ENCODE measurements around the gene ETHE1.

Gene ETHE1, protein sequence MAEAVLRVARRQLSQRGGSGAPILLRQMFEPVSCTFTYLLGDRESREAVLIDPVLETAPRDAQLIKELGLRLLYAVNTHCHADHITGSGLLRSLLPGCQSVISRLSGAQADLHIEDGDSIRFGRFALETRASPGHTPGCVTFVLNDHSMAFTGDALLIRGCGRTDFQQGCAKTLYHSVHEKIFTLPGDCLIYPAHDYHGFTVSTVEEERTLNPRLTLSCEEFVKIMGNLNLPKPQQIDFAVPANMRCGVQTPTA

DNA sequence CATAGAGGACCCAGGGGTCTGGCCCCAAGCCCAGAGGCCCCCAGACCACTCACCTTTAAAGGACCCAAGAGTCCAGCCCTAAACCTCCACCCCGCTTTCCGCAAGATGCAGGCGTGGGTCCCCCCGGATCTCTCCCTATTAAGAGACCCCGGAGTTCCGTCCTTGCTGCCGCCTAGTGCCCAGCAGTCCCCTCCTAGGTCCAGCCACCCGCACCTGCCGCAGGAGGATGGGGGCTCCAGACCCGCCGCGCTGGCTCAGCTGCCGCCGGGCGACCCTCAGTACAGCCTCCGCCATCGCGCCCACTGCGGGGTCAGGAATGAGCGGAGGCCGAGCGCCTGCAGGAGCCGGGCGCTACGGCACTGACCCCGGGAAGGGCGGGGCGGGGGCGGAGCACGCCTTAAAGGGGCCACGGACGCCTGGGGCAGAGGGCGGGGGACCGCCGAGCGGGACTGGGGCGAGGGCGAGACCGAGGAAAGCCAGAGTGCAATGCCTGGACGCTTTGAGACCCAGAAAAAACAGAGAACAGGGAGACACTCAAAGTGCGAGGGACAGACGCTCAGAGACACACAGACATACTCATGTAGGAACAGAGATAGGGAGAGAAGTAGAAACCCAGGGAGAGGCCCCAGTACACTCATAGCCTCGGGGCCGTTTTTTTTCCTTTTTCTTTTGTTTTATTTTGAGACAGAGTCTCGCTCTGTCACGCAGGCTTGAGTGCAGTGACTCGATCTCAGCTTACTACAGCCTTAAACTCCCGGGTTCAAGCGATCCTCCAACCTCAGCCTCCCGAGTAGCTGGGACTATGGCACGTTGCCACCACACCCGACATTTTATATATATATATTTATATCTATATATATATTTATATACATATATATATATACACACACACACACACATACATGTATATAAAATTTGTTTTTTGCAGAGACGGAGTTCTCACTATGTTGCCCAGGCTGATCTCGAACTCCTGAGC lies at the start of gene ETHE1:
Gene ETHE1 (minus strand): TSS at position 318 of the 976 bp plus-strand sequence. CDS start 24 bp downstream, at position 294.
- peaks cover 5% of the 10 kb centered on the region for H3K4me1 ChIP-seq (ENCODE audit: control insufficient read depth, insufficient read depth, low read length)
- H3K4me3 ChIP-seq (ENCODE audit: low read length) = peak within 1 kb of the TSS; percentile 75
- H3K36me3 ChIP-seq (ENCODE audit: control insufficient read depth, insufficient read depth, low read length) = no peaks in the 10 kb centered on the region
- peak within 1 kb of the TSS; percentile 74 for H3K9ac ChIP-seq (ENCODE audit: low read length)
- no peaks in the 10 kb centered on the region for H3K27me3 ChIP-seq (ENCODE audit: control insufficient read depth, insufficient read depth, low read length)
- peak within 1 kb of the TSS; percentile 78 for H3K27ac ChIP-seq (ENCODE audit: low read depth, low read length)

DNA sequence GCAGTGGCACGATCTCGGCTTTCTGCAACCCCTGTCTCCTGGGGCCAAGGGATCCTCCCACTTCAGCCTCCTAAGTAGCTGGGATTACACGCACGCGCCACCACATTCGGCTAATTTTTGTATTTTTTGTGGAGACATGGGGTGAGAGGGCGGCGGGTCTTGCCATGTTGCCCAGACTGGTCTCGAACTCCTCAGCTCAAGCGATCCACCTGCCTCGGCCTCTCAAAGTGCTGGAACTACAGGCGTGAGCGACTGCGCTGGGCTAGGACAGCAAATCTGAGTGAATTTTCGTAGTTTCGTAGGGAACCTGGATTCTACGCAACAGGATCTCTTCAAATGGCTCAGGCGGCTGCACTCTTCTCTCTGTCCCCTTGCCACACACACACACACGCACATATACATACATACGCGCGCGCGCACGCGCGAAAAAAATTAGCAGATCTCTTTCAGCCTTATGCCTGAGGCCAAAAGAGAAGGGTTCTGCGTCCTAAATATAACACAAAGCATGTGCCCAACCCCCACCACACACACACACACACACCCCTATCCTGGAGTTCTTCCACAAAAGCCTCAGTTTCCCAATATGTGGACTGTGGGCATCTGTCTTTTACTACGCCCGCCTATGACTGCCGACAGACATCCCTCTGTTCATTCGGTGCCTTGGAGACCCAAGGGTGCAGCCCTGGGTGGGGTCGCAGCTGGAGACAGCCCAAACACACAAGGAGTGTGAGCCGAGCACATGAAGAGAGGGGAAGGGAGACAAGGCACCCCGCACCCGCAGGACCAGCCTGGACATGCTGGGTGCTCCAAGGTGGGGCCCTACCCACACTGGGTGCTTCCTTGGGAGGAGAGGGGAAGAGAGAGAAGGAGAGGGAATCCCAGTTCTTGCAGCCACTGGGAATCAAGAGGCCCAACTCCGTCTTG lies 49.2 kb upstream of the ETHE1 start:
- H3K27ac ChIP-seq (ENCODE audit: low read depth, low read length) = no peak overlapping the region
- H3K4me1 ChIP-seq (ENCODE audit: control insufficient read depth, insufficient read depth, low read length) = peaks cover 16% of the 10 kb centered on the region
- H3K4me3 ChIP-seq (ENCODE audit: low read length) = peak overlapping the region; percentile 31
- H3K9ac ChIP-seq (ENCODE audit: low read length) = no peak overlapping the region
- no peaks in the 10 kb centered on the region for H3K36me3 ChIP-seq (ENCODE audit: control insufficient read depth, insufficient read depth, low read length)
- no peaks in the 10 kb centered on the region for H3K27me3 ChIP-seq (ENCODE audit: control insufficient read depth, insufficient read depth, low read length)

DNA sequence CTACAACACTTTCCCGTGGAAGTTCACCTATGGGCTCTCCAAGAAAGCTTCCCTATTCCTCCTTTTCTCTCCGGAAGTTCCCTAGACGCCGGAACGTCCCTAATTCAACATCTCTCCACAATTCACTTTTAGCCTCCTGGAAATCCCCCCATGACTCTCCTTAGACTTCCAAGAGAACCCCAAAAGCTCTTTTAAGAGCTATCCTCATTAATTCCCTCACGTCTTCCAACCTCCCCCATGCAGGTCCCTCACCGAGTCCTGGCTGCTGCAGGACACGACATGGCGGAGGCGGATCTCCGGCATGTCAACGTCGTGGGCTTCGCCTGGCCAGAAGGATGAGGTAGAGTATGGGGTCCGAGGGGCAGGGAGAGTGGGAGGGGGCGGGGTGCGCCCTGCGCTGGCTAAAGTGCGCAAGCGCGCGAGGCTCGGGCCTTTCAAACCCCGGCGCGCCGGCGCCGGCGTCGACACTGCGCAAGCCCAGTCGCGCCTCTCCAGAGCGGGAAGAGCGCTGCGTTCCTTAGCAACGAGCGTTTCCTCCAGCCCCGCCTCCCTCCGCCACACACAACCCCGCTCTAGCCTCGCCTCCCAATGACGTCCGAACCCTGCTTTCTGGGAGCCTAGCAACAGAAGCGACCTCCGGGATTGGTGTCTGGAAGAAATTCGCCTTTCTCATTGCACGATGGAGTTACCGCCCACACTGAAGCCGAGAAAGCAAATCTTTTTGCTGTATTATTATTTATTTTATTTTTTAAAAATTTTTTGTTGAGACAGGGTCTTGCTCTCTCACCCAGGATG lies 48.4 kb upstream of the ETHE1 start, which contains the start of the genes PINLYP and XRCC1:
Gene PINLYP (plus strand): TSS at position 646 of the 795 bp plus-strand sequence. CDS start 1,391 bp downstream, outside the sequence.
Gene XRCC1 (minus strand): TSS at position 372 of the 795 bp plus-strand sequence. CDS start 69 bp downstream, at position 303.
- no peaks in the 10 kb centered on the region for H3K27me3 ChIP-seq (ENCODE audit: control insufficient read depth, insufficient read depth, low read length)
- peaks cover 13% of the 10 kb centered on the region for H3K4me1 ChIP-seq (ENCODE audit: control insufficient read depth, insufficient read depth, low read length)
- H3K4me3 ChIP-seq (ENCODE audit: low read length) = peak within 1 kb of the TSS; percentile 98
- peak within 1 kb of the TSS; percentile 93 for H3K27ac ChIP-seq (ENCODE audit: low read depth, low read length)
- H3K36me3 ChIP-seq (ENCODE audit: control insufficient read depth, insufficient read depth, low read length) = no peaks in the 10 kb centered on the region
- peak within 1 kb of the TSS; percentile 92 for H3K9ac ChIP-seq (ENCODE audit: low read length)

DNA sequence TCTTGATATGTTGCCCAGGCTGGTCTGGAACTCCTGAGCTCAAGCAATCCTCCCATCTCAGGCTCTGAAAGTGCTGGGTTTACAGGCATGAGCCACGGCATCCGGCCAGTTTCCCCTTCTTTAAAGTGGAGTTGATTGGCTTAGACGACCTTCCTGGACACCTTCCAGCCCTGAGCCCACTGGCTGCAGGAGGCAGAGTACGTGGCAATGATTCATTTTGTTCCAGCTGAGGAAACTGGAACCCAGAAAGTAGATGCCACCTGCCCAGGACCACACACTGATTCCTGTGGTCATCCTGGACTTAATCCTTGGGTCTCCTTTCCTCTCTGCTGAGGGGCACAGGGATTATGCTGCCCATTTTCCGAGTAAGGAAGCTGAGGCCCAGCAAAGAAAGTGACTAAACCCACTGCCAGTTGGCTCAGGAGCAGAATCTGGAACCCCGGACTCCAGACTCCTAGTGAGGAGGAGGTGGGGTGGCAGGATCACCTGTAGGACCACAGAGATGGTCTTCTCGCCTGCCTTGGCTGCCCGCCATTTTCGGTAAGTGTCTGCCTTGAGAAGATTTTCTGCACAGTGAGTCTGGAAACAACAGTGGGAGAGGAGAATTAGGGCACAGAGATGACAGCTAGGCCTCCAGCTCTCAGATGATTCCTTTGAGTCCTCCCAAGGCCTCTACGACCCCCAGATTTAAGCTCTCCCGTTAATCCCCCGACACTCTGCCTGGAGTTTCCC lies 47.6 kb upstream of the ETHE1 start:
- Histone ChIP-seq H3K9ac (ENCODE audit: low read length) (peak overlapping the region; percentile 92), H3K27ac (ENCODE audit: low read depth, low read length) (peak overlapping the region; percentile 93), H3K4me3 (ENCODE audit: low read length) (peak overlapping the region; percentile 98), H3K36me3 (ENCODE audit: control insufficient read depth, insufficient read depth, low read length) (no peaks in the 10 kb centered on the region), H3K27me3 (ENCODE audit: control insufficient read depth, insufficient read depth, low read length) (no peaks in the 10 kb centered on the region), H3K4me1 (ENCODE audit: control insufficient read depth, insufficient read depth, low read length) (peaks cover 7% of the 10 kb centered on the region)

DNA sequence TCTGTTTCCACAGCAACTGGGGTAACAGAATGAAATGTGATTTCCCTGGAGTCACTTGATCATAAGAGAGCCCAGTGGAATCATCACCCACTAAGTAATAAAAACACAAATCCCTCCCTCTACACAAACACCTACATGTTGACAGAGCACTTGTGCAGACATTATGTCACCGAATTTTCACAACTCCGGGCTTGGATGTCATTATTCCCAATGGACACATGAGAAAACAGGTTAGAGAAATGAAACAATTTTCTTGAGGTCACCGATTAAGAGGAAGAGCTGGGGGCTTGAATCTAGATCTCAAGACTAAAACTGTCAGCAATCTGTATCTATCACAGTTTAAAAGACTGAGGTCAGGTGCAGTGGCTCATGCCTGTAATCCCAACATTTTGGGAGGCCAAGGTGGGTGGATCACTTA lies 45.2 kb upstream of the ETHE1 start:
- H3K4me3 ChIP-seq (ENCODE audit: low read length) = no peak overlapping the region
- H3K27ac ChIP-seq (ENCODE audit: low read depth, low read length) = no peak overlapping the region
- no peaks in the 10 kb centered on the region for H3K36me3 ChIP-seq (ENCODE audit: control insufficient read depth, insufficient read depth, low read length)
- no peak overlapping the region for H3K9ac ChIP-seq (ENCODE audit: low read length)
- peaks cover 7% of the 10 kb centered on the region for H3K4me1 ChIP-seq (ENCODE audit: control insufficient read depth, insufficient read depth, low read length)
- H3K27me3 ChIP-seq (ENCODE audit: control insufficient read depth, insufficient read depth, low read length) = no peaks in the 10 kb centered on the region

DNA sequence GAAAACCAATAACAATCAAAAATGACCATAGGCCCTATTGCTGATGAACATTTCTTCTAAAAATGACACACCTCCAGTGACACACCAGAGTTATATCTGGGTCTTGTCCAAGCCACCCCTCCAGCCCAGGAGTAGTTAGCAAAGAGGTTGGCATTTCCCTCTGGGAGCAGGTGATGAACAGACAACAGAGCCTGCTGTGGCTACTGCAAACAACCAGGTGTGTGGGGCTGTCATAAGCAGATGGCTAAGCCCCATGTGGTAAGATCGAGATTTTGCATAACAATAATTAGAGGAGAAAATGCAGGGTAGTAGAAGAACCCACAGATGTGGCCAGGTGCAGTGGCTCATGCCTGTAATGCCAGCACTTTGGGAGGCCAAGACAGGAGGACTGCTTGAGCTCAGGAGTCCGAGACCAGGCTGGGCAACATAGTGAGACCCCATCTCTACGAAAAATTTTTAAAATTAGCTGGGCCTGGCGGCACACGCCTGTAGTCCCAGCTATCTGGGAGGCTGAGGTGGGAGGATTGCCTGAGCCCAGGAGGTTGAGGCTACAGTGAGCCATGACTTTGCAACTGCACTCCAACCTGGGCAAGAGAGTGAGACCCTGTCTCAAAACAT lies 43.3 kb upstream of the ETHE1 start:
- Histone ChIP-seq H3K9ac (ENCODE audit: low read length) (no peak overlapping the region), H3K4me3 (ENCODE audit: low read length) (no peak overlapping the region), H3K36me3 (ENCODE audit: control insufficient read depth, insufficient read depth, low read length) (no peaks in the 10 kb centered on the region), H3K27me3 (ENCODE audit: control insufficient read depth, insufficient read depth, low read length) (no peaks in the 10 kb centered on the region), H3K27ac (ENCODE audit: low read depth, low read length) (no peak overlapping the region), H3K4me1 (ENCODE audit: control insufficient read depth, insufficient read depth, low read length) (peaks cover 5% of the 10 kb centered on the region)

DNA sequence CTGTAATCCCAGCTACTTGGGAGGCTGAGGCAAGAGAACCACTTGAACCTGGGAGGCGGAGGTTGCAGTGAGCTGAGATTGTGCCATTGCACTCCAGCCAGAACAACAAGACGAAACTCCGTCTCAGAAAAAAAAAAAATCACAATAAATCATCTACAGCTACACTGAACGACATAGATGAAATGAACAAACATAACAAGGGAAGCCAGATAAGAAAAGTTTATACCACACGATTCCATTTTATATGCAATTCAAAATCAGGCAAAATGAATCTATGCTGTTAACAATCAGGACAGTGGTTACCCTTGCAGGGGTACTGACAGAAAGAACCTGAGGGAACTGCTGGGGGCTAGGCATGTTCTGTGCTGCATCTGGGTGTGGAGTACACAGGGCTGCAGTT lies 42.7 kb upstream of the ETHE1 start:
- Histone ChIP-seq H3K4me1 (ENCODE audit: control insufficient read depth, insufficient read depth, low read length) (peaks cover 3% of the 10 kb centered on the region), H3K36me3 (ENCODE audit: control insufficient read depth, insufficient read depth, low read length) (no peaks in the 10 kb centered on the region), H3K27ac (ENCODE audit: low read depth, low read length) (no peak overlapping the region), H3K27me3 (ENCODE audit: control insufficient read depth, insufficient read depth, low read length) (no peaks in the 10 kb centered on the region), H3K9ac (ENCODE audit: low read length) (no peak overlapping the region), H3K4me3 (ENCODE audit: low read length) (no peak overlapping the region)

DNA sequence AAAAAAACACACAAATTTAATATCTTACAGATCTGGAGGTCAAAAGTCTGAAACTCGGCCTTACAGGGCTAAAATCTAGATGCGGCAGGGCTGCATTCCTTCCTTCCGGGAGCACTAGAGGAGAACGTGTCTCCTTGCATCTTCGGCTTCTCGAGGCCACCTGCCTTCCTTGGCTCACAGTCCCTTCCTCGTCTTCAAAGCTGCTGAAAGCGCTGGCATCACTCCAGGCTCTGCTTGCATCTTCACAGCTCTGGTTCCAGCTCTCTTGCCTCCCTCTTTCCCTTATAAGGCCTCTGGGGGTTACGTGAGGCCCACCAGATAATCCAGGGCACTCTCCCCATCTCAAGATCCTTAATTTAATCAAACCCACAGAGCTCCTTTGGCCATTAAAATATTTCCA lies 37.8 kb upstream of the ETHE1 start:
- Histone ChIP-seq H3K9ac (ENCODE audit: low read length) (no peak overlapping the region), H3K4me1 (ENCODE audit: control insufficient read depth, insufficient read depth, low read length) (no peaks in the 10 kb centered on the region), H3K36me3 (ENCODE audit: control insufficient read depth, insufficient read depth, low read length) (peaks cover 2% of the 10 kb centered on the region), H3K27me3 (ENCODE audit: control insufficient read depth, insufficient read depth, low read length) (no peaks in the 10 kb centered on the region), H3K4me3 (ENCODE audit: low read length) (no peak overlapping the region), H3K27ac (ENCODE audit: low read depth, low read length) (no peak overlapping the region)

DNA sequence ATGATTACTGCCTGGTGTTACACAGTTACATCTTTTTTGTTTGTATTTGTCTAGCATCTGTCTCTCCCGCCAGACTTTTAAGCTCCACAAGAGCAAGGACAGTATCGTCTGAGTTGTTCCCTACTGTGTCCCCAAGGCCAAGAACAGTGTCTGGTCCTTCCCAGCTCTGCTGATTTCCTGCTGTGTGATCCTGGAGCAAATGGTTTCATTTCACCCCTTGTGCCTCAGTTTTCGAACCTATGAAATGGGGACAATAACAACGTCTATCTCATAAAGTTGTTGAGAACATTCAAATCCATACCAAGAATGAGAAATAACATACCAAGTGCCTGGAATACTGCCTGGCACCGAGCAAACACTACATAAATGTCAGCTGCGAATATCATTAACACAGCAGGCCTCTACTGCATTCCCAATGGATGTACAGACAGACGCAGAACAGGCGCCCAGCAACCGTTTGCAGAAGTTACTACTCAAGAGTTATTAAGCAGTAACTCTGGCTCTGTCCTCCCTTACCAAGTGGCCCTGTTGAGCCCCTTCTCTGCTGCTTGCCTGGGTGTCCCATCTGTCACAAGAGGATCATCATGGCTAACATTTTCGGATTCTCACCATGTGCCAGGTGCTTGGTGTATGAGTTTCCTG lies 36.9 kb upstream of the ETHE1 start:
- Histone ChIP-seq H3K36me3 (ENCODE audit: control insufficient read depth, insufficient read depth, low read length) (peaks cover 2% of the 10 kb centered on the region), H3K27ac (ENCODE audit: low read depth, low read length) (no peak overlapping the region), H3K27me3 (ENCODE audit: control insufficient read depth, insufficient read depth, low read length) (no peaks in the 10 kb centered on the region), H3K9ac (ENCODE audit: low read length) (no peak overlapping the region), H3K4me1 (ENCODE audit: control insufficient read depth, insufficient read depth, low read length) (no peaks in the 10 kb centered on the region), H3K4me3 (ENCODE audit: low read length) (no peak overlapping the region)

DNA sequence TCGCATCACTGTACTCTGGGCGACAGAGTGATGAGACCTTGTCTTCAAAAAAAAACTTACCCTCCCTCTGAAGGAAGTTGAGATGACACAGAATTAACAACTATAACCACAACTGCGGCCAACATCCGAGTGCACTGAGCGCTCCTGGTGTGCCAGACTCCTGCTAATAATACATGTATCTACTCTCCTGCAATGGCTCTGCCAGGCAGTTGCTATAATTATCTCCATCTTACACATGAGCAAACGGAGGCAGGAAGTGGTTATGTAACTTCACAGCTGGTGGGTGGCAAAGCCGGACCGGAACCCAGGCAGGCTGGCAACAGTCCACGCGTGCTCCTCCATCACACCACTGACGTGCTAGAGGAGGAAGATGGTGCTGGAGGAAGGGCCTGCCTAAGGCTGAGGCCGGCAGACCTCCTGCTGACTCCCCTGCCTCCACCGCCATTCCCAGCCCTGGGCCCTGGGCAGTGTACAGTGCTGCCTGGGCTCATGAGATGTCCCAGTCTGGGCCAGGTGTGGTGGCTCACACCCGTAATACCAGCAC lies 35.8 kb upstream of the ETHE1 start:
- no peaks in the 10 kb centered on the region for H3K4me1 ChIP-seq (ENCODE audit: control insufficient read depth, insufficient read depth, low read length)
- peaks cover 5% of the 10 kb centered on the region for H3K36me3 ChIP-seq (ENCODE audit: control insufficient read depth, insufficient read depth, low read length)
- no peak overlapping the region for H3K9ac ChIP-seq (ENCODE audit: low read length)
- H3K27ac ChIP-seq (ENCODE audit: low read depth, low read length) = peak overlapping the region; percentile 68
- H3K27me3 ChIP-seq (ENCODE audit: control insufficient read depth, insufficient read depth, low read length) = no peaks in the 10 kb centered on the region
- peak overlapping the region; percentile 40 for H3K4me3 ChIP-seq (ENCODE audit: low read length)
